Activated naive CD4-positive, alpha-beta T cell treated with anti-CD3 and anti-CD28 coated beads, Interleukin-2, amount 10 ng/mL, durations not matched to agents 7 days and 5 days (primary cell): ENCODE data around the gene CLDN9.
A peak's percentile ranks its signal among the peaks of the same experiment; 100 is the strongest.

ENCODE experiments used
- CTCF ChIA-PET: fragments of 350-600 bp; sonication (Branson Sonifier 250); formaldehyde crosslinking; loops from one replicate; lab custom pipeline; 2021; ENCODE audit warnings: antibody characterized with exemption; lab: Charles Lee
- DNase-seq: peaks from one replicate; pipeline ENCODE4 v3.0.0-alpha.2; 2020
- H3K27ac Mint-ChIP-seq: one replicate; pipeline ENCODE4 v1.8.0; 2021; ENCODE audit warnings: mild to moderate bottlenecking, moderate library complexity, mixed read lengths
- H3K27me3 Mint-ChIP-seq: one replicate; pipeline ENCODE4 v1.8.0; 2021; ENCODE audit warnings: mild to moderate bottlenecking, mixed read lengths
- H3K36me3 Mint-ChIP-seq: one replicate; pipeline ENCODE4 v1.8.0; 2021; ENCODE audit warnings: mixed read lengths
- H3K4me1 Mint-ChIP-seq: one replicate; pipeline ENCODE4 v1.8.0; 2021; ENCODE audit warnings: mixed read lengths
- H3K4me3 Mint-ChIP-seq: one replicate; pipeline ENCODE4 v1.8.0; 2021; ENCODE audit warnings: mild to moderate bottlenecking, moderate library complexity, mixed read lengths
- H3K9me3 Mint-ChIP-seq: one replicate; pipeline ENCODE4 v1.8.0; 2021; ENCODE audit warnings: mixed read lengths

Gene CLDN9

DNA sequence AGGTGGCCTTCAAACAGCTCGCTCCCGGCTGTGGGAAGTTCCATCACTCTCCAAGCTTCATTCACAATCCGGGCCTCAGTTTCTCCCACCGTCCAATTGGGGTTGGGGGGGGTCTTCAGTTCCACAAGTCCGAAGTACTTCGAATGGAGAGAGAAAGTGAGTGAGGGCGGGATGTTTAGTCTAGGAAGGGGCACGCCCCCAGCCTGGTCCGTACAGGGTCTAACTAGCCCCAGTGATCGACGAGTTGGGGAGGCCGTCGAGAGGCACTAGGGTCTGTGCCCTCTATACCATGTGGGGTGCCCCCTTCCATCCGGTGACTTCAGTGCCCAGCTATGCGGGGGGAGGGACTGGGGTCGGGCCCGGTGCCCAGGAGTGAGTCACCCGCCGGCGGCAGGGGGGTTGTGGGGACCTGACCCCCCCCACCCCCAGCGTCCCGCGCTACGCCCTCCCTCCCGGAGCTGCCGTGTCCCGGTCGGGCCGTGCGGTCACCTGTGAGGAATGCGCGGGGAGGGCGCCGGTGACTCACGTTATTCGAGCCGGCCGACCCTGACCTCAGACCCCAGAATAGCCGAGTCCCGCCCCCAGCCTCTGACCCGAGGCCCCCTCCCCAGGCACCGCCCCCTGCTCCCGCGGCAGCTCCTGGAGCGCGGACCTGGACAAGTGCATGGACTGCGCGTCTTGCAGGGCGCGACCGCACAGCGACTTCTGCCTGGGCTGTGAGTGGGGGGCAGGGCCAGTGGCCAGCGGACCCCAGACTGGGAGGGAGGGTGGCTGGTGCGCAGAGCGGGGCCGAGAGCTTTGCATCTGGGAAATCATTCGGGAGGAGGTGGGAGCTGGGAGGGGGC lies 8.1 kb downstream of the CLDN9 start:
- H3K9me3 Mint-ChIP-seq: no peaks in the 10 kb centered on the region
- peak; percentile 66 for DNase-seq
- peaks cover 51% of the 10 kb centered on the region for H3K27me3 Mint-ChIP-seq
- peaks cover 57% of the 10 kb centered on the region for H3K4me1 Mint-ChIP-seq
- CTCF ChIA-PET: interaction anchor here (1.1 to 18.9 kb wide), 4 partner anchors 9 to 108 kb away, joined by 3 to 300 read pairs (median 23); partner anchors contain the start of gene CLDN9
- peak overlapping the region; percentile 52 for H3K27ac Mint-ChIP-seq
- peaks cover 8% of the 10 kb centered on the region for H3K36me3 Mint-ChIP-seq
- peak overlapping the region; percentile 90 for H3K4me3 Mint-ChIP-seq

DNA sequence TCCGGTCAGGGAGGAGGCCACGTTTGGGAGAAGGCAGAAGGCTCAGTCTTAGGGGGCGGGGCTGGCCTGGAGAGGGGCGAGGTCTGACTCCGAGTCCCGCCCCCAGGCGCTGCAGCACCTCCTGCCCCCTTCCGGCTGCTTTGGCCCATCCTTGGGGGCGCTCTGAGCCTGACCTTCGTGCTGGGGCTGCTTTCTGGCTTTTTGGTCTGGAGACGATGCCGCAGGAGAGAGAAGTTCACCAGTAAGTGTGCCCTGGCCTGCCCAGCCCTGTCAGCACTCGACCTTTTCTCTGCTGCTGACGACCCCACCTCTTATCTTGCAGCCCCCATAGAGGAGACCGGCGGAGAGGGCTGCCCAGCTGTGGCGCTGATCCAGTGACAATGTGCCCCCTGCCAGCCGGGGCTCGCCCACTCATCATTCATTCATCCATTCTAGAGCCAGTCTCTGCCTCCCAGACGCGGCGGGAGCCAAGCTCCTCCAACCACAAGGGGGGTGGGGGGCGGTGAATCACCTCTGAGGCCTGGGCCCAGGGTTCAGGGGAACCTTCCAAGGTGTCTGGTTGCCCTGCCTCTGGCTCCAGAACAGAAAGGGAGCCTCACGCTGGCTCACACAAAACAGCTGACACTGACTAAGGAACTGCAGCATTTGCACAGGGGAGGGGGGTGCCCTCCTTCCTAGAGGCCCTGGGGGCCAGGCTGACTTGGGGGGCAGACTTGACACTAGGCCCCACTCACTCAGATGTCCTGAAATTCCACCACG lies 8.9 kb downstream of the CLDN9 start:
- H3K27me3 Mint-ChIP-seq: peaks cover 44% of the 10 kb centered on the region
- H3K4me1 Mint-ChIP-seq: peaks cover 63% of the 10 kb centered on the region
- CTCF ChIA-PET: interaction anchor here (1.1 to 18.9 kb wide), 6 partner anchors 8 to 108 kb away, joined by 3 to 300 read pairs (median 7); partner anchors contain the start of gene CLDN9
- peak overlapping the region; percentile 52 for H3K27ac Mint-ChIP-seq
- H3K36me3 Mint-ChIP-seq: peaks cover 15% of the 10 kb centered on the region
- peak; percentile 84 for DNase-seq
- no peaks in the 10 kb centered on the region for H3K9me3 Mint-ChIP-seq
- H3K4me3 Mint-ChIP-seq: peak overlapping the region; percentile 90

DNA sequence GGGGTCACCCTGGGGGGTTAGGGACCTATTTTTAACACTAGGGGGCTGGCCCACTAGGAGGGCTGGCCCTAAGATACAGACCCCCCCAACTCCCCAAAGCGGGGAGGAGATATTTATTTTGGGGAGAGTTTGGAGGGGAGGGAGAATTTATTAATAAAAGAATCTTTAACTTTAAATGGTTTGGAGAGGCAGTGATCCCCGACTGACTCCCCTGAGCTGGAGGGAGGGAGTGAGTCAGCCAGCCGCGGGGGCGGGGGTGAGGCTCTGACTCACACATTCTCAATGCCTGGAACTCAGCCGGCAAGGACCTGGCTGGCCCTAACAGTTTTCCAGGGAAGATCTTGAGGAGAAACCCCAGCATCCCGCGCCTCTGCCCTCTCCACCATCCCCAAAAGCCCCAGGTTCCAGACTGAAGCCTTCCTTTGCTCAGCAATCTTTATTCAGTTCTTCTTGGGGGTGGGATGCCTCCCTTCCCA lies 9.5 kb downstream of the CLDN9 start:
- no peaks in the 10 kb centered on the region for H3K9me3 Mint-ChIP-seq
- DNase-seq: peak; percentile 78
- peaks cover 20% of the 10 kb centered on the region for H3K36me3 Mint-ChIP-seq
- peak overlapping the region; percentile 95 for H3K27ac Mint-ChIP-seq
- CTCF ChIA-PET: interaction anchor here (1.1 to 18.9 kb wide), 6 partner anchors 10 to 144 kb away, joined by 3 to 300 read pairs (median 5); partner anchors contain the start of gene CLDN9
- H3K27me3 Mint-ChIP-seq: peaks cover 39% of the 10 kb centered on the region
- H3K4me3 Mint-ChIP-seq: peak overlapping the region; percentile 90
- H3K4me1 Mint-ChIP-seq: peaks cover 64% of the 10 kb centered on the region

DNA sequence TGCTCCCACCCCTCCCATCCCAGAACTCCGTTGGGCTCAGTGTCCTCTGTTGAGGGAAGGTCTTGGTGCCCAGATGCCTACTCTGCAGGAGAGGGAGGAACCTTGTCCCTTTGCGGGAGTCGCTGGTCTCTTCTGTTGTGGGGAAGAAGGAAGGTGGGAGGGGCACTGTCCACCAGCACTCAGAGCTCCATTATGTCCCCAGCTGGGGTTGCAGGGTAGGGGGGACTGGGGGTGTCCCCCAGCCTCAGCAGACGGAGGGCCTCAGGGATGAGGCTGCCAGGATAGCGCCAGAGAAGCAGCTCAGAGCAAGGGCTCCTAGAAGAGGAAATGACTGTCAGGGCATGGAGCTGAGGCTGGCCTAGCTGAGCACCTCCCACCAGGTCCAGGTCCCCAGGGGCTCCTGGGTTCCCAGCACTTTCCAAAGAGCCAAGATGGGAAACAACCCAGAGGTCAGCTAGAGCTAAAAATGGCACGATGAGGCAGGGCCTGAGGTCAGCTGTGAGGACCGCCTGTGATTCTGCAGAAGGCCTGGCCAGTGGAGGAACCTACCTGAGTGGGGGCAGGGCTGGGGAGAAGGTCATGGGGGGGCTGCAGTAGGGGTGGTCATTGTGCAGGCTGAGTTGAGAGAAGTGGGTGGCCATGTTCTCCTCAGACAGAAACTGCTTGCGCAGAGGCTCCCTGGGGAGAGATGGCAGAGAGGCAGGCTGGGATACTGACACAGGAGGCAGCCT lies 10.1 kb downstream of the CLDN9 start:
- DNase-seq: no peak
- Mint-ChIP-seq H3K36me3 (peaks cover 20% of the 10 kb centered on the region), H3K4me1 (peaks cover 67% of the 10 kb centered on the region)

DNA sequence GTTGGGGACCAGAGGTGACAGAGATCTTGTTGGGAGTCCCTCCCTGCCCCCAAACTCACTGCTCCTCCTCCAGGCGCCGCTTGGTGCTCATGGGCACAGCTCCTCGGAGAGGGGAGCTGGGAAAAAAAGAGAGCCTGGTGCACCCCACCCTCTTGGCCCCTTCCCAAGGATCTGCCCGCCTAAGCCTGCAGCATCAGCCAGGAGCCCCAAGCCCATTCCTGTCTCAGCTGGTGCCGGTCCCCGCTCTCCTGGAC lies 10.6 kb downstream of the CLDN9 start:
- Mint-ChIP-seq H3K27me3 (peaks cover 34% of the 10 kb centered on the region), H3K4me1 (peaks cover 68% of the 10 kb centered on the region), H3K27ac (peak overlapping the region; percentile 95), H3K9me3 (no peaks in the 10 kb centered on the region), H3K36me3 (peaks cover 20% of the 10 kb centered on the region), H3K4me3 (peak overlapping the region; percentile 90)
- CTCF ChIA-PET: interaction anchor here (1.2 to 18.9 kb wide), 3 partner anchors 10 to 143 kb away, joined by 3 to 300 read pairs (median 7); partner anchors contain the start of gene CLDN9
- DNase-seq: peak; percentile 40

More for the DNA sequence above, 10.1 kb downstream of the CLDN9 start:
- Mint-ChIP-seq H3K9me3 (no peaks in the 10 kb centered on the region), H3K27ac (peak overlapping the region; percentile 95), H3K4me3 (peak overlapping the region; percentile 90), H3K27me3 (peaks cover 35% of the 10 kb centered on the region)
- CTCF ChIA-PET: interaction anchor here (1.2 to 18.9 kb wide), 6 partner anchors 9 to 143 kb away, joined by 3 to 300 read pairs (median 7); partner anchors contain the start of gene CLDN9

DNA sequence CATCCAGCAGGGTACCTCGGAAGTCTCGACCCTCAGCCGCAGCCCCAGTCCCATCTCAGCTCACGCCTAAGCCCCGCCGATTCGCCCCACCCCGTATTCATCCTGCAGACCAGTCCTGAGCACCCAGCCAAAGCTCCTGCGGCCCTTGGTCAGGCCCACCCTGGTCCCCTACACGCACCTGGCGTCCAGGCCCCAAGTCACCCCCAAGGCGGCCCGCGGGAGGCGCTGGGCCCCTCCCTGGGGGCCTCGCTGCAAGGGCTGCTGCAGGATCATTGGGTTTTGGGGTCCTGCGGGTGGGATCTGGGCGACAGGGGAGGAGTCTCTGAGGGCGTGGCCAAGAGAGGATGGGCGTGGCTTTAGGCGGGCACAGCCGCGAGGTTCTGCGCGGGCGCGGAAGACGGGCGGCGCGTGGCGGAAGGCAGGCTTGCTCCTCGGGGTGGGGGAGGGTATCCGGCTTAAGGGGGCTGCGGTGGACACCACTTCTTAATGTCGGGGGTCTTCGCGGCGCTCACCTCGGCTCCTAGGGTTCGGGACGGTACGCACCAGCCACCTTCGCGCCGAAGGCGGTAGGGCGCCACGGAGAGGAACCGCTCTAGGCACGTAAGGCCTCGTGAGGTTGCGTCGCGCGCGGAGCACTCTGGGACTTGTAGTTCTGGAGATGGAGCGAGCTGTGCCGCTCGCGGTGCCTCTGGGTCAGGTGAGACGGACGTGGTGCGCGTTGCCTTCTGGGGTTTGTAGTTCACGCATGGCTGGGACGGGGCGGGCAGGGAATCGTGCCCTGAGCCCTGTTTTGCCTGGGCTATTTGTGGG lies 11.2 kb downstream of the CLDN9 start, which contains the start of the genes HCFC1R1 and THOC6:
TSS of gene HCFC1R1 (minus strand) at position 274 of the 810 bp plus-strand sequence. CDS start at position 273, 1 bp downstream.
TSS of gene THOC6 (plus strand) at position 367 of the 810 bp plus-strand sequence. CDS start at position 659, 292 bp downstream.
- H3K4me1 Mint-ChIP-seq: peaks cover 71% of the 10 kb centered on the region
- peaks cover 35% of the 10 kb centered on the region for H3K27me3 Mint-ChIP-seq

DNA sequence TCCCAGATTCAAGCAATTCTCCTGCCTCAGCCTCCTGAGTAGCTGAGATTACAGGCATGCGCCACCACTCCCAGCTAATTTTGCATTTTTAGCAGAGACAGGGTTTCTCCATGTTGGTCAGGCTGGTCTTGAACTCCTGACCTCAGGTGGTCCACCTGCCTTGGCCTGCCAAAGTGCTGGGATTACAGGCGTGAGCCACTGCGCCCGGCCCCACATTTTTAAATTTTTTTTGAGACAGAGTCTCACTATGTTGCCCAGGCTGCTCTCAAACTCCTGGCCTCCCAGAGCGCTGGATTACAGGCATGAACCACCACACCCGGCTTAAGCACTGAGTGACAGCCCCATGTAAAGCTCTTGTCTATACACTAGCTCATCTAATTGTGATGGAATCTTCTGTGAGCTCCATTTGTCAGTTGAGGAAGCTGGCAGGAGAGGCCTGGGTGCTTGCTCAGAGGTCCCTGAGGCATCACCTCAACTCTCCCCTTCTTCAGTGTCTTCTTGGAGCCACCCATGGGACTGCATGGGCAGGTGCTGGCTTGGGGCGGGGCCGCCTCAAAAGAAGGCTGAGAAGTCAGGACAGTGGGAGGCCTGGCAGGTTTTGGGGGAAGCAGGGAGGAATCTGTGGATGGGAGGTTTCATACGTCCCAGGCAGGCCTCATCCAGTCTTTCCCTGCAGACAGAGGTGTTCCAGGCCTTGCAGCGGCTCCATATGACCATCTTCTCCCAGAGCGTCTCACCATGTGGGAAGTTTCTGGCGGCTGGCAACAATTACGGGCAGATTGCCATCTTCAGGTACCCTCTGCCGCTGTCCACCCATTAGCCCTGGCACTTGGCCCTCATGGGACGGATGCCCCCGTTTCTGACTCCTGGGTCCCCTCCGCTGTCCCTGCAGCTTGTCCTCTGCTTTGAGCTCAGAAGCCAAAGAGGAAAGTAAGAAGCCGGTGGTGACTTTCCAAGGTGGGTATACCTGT lies 12.6 kb downstream of the CLDN9 start:
- H3K27ac Mint-ChIP-seq: no peak overlapping the region
- DNase-seq: no peak
- no peaks in the 10 kb centered on the region for H3K9me3 Mint-ChIP-seq
- peaks cover 21% of the 10 kb centered on the region for H3K36me3 Mint-ChIP-seq
- H3K4me3 Mint-ChIP-seq: no peak overlapping the region
- CTCF ChIA-PET: interaction anchor here (1.0 to 18.9 kb wide), 2 partner anchors 21 to 110 kb away, joined by 3 to 300 read pairs; partner anchors contain the start of genes CLDN9 and ZNF213
- H3K4me1 Mint-ChIP-seq: peaks cover 78% of the 10 kb centered on the region
- peaks cover 35% of the 10 kb centered on the region for H3K27me3 Mint-ChIP-seq

More for the DNA sequence above, 11.2 kb downstream of the CLDN9 start, which contains the start of the genes HCFC1R1 and THOC6:
- Mint-ChIP-seq H3K9me3 (no peaks in the 10 kb centered on the region), H3K36me3 (peaks cover 21% of the 10 kb centered on the region), H3K27ac (peak within 1 kb of the TSS; percentile 95), H3K4me3 (peak within 1 kb of the TSS; percentile 90)
- peak; percentile 98 for DNase-seq
- CTCF ChIA-PET: interaction anchor here (1.6 to 18.9 kb wide), 2 partner anchors 10 to 19 kb away, joined by 7 to 300 read pairs; partner anchors contain the start of gene CLDN9

DNA sequence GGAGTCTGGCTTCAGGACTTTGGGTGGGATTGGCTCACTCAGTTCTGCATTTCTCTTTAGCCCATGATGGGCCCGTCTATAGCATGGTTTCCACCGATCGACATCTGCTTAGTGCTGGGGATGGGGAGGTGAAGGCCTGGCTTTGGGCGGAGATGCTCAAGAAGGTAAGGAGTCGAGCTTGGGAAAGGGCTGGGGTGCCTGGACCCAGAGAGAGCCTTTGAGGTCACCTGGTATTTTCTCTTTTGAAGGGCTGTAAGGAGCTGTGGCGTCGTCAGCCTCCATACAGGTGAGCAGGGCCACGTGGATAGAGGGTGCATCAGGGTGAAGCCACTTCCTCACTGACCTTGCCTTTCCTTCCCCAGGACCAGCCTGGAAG lies 13.3 kb downstream of the CLDN9 start:
- no peak for DNase-seq
- Mint-ChIP-seq H3K27me3 (peaks cover 38% of the 10 kb centered on the region), H3K9me3 (no peaks in the 10 kb centered on the region), H3K36me3 (peaks cover 21% of the 10 kb centered on the region), H3K4me3 (no peak overlapping the region), H3K4me1 (peaks cover 78% of the 10 kb centered on the region), H3K27ac (no peak overlapping the region)
- CTCF ChIA-PET: interaction anchor here (1.0 to 18.9 kb wide), 2 partner anchors 21 to 109 kb away, joined by 3 to 300 read pairs; partner anchors contain the start of genes CLDN9 and ZNF213

DNA sequence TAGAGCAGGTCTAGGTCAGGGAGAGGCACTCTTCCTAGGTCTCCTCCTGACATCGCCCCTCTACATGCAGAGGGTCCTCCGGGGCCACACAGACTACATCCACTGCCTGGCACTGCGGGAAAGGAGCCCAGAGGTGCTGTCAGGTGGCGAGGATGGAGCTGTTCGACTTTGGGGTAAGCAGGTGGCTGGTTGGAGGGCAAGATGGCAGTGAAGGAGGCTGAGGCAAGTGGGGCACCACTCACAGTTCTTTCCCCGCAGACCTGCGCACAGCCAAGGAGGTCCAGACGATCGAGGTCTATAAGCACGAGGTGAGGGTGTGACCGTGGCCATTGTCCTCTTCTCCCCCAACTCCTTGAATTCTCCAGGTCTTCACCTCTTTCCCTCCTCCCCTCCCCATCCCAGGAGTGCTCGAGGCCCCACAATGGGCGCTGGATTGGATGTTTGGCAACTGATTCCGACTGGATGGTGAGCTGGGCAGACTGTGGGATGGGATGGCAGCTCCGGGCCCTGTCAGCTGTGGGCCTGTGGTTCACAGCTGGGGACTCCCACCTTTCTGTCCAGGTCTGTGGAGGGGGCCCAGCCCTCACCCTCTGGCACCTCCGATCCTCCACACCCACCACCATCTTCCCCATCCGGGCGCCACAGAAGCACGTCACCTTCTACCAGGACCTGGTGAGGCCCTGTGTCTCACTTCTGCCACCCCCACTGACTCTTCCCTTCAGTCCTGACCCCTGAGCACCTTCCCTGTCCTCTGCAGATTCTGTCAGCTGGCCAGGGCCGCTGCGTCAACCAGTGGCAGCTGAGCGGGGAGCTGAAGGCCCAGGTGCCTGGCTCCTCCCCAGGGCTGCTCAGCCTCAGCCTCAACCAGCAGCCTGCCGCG lies 14.1 kb downstream of the CLDN9 start:
- H3K9me3 Mint-ChIP-seq: no peaks in the 10 kb centered on the region
- no peak overlapping the region for H3K4me3 Mint-ChIP-seq
- CTCF ChIA-PET: interaction anchor here (0.6 to 18.9 kb wide), 8 partner anchors 7 to 124 kb away, joined by 3 to 300 read pairs (median 57); partner anchors contain the start of genes CLDN6, CLDN9, MMP25 and TNFRSF12A
- H3K36me3 Mint-ChIP-seq: peaks cover 20% of the 10 kb centered on the region
- H3K27me3 Mint-ChIP-seq: peaks cover 38% of the 10 kb centered on the region
- no peak overlapping the region for H3K27ac Mint-ChIP-seq
- DNase-seq: no peak
- peaks cover 73% of the 10 kb centered on the region for H3K4me1 Mint-ChIP-seq

DNA sequence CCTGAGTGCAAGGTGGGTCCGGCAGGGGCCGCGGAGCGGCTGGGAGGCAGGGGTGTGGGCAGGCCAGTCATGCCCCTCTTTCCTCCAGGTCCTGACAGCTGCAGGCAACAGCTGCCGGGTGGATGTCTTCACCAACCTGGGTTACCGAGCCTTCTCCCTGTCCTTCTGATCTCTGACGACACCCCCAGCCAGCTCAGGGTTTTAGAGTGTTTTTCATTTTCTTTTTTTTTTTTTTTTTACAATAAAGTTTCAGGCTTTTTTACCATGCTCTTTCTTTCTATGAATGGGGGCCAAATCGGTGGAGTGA lies 14.7 kb downstream of the CLDN9 start:
- Mint-ChIP-seq H3K27ac (no peak overlapping the region), H3K4me1 (peaks cover 71% of the 10 kb centered on the region), H3K36me3 (peaks cover 20% of the 10 kb centered on the region), H3K9me3 (no peaks in the 10 kb centered on the region), H3K4me3 (no peak overlapping the region), H3K27me3 (peaks cover 44% of the 10 kb centered on the region)
- CTCF ChIA-PET: interaction anchor here (0.6 to 18.9 kb wide), 13 partner anchors 8 to 139 kb away, joined by 3 to 300 read pairs (median 6); partner anchors contain the start of genes CLDN6, CLDN9, MMP25 and TNFRSF12A
- no peak for DNase-seq
